ENCODE data around the gene ZC3H12D.
A peak's percentile ranks its signal among the peaks of the same experiment; 100 is the strongest.
"Not testable (repeated sequence)": the region's sequence is repeated elsewhere in the genome, so short reads cannot be mapped to it uniquely, and the experiment has no call there.

Gene ZC3H12D
- total RNA-seq, result 630 reads per million, percentile 98 among the genes with 10 or more reads in this experiment

GRCh38 chr6:149484733-149485700, at the start of gene ZC3H12D:
ZC3H12D (minus strand) TSS chr6:149485014; CDS start chr6:149474543, 10,471 bp downstream.
- peak; percentile 83 for DNase-seq

DNA sequence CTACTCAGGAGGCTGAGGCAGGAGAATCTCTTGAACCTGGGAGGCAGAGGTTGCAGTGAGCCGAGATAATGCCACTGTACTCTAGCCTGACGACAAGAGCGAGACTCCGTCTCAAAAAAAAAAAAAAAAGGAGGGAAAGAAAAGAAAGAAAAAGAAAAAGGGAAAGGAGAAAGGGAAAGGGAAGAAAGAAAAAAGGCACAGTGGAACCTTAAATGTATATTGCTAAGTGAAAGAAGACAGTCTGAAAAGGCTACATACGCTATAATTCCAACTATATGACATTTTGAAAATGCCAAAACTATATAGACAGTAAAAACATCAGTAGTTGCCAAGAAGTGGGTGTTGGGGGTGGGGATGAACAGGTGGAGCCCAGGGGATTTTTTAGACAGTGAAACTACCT, 44.8 kb upstream of the ZC3H12D start:
- DNase-seq, result no peak

GRCh38 chr6:149515494-149515893, 30.7 kb upstream of the ZC3H12D start:
- no peak for DNase-seq

GRCh38 chr6:149513915-149514314, 29.1 kb upstream of the ZC3H12D start:
- DNase-seq, result no peak

- DNase-seq, result no peak
These were observed 26.1 kb upstream of the ZC3H12D start for GRCh38 chr6:149510793-149511512.

DNA sequence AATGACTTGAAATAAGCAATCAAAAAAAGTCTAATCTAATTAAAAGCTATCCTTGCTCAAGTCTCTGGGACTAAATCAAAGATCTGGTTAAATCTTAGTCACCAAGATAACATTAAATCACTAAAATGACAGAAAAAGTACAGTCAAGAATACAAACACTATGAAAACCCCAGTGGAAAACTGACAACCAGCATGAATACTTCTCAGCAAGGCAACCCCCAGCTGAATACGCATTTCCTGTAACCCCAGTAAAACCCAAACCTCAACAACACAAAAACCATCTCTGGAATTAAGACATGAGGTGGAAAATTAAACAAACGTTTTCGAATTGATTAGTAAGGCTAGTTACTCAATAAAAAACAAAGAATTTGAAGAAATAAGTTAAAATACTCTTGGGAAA, 23.7 kb upstream of the ZC3H12D start:
- peak; percentile 54 for DNase-seq

GRCh38 chr6:149503872-149504271, 19.1 kb upstream of the ZC3H12D start:
- no peak for DNase-seq

GRCh38 chr6:149503276-149503675, 18.5 kb upstream of the ZC3H12D start:
- DNase-seq, result no peak

GRCh38 chr6:149501768-149502167, 17.0 kb upstream of the ZC3H12D start:
- no peak for DNase-seq

GRCh38 chr6:149501201-149501600, 16.4 kb upstream of the ZC3H12D start:
- no peak for DNase-seq

- no peak for DNase-seq
These were observed 15.3 kb upstream of the ZC3H12D start for GRCh38 chr6:149500096-149500495.

DNA sequence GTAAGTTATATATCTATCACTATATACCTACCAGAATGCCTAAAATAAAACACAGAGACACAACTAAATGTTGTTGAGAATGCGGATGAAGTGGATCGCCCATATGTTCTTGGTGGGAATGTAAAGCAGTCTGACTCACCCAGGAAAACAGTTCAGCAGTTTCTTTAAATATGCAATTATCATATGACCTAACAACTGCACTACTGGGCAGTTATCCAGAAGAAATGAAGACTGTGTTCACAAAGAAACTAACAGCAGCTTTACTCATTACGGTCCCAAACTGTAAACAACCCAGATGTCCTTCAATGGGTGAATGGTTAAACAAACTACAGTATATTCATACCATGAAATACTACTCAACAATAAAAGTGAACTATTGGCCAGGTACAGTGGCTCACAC, 14.3 kb upstream of the ZC3H12D start:
- no peak for DNase-seq

- DNase-seq, result no peak
These were observed 12.6 kb upstream of the ZC3H12D start for GRCh38 chr6:149497365-149497764.

GRCh38 chr6:149496597-149496996, 11.8 kb upstream of the ZC3H12D start:
- not testable (repeated sequence) for DNase-seq

GRCh38 chr6:149495349-149496016, 10.7 kb upstream of the ZC3H12D start:
- not testable (repeated sequence) for DNase-seq

DNA sequence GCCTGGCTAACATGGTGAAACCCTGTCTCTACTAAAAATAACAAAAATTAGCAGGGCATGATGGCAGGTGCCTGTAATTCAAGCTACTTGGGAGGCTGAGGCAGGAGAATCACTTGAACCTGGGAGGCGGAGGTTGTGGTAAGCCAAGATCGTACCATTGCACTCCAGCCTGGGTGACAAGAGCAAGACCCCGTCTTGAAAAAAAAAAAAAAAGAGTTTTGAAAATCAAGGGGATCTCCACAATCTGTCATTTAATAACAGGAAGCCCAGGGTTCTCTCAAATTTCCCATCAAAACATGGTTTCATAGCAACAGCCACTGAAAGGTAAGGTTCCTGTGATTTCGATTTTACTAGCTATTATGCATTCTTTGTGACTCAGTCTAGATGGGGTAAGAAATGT, 10.0 kb upstream of the ZC3H12D start:
- peak; percentile 51 for DNase-seq

DNA sequence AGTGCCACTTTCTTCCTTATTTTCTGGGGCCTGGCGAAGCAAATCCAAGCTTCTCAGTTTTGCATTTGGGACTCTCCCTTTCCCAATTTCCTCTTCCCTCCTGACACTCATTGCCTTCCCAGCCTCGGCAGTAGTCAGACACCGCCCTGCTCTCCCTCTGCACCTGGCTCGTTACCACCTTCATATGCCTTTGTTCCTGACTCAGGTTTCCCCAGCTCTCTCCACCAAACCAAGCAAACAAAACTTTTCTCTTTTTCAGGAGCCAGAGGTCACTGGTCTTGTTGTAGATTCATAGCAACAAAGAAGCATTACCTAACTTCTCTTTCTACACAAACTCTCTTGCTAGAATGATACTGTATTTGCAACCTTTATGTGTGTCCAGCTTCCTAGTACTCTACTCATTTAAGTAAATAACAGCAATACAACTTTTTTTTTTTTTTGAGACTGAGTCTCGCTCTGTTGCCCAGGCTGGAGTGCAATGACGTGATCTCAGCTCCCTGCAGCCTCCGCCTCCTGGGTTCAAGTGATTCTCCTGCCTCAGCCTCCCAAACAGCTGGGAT, 9.0 kb upstream of the ZC3H12D start:
- no peak for DNase-seq

DNA sequence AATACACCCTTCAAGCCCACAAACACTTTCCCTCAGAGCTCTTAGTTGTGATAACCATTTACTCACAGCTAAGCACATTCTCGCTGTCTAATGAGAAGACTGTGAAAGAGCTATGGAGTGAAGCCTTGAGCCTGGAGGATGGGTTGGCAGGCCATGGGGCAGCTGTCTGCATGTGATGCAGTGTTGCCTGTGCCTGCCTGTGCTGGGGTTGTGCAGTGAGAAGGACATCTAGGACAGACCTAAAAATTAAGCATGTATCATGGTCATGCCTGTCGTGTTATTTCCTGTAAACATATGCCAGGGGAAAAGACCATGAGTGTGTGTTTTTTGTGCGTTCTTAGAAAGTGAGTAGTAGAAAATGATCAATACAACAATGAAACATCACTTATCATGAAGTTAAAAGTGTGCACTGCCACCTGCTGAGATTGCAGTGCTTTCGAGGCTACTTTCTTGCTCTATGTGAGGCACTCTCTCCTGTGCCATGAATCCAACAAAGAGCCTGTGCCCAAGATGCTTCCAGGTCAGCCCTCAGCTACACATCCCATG, 8.1 kb upstream of the ZC3H12D start:
- no peak for DNase-seq

- DNase-seq, result no peak
These were observed 5.2 kb upstream of the ZC3H12D start for GRCh38 chr6:149489967-149490366.

DNA sequence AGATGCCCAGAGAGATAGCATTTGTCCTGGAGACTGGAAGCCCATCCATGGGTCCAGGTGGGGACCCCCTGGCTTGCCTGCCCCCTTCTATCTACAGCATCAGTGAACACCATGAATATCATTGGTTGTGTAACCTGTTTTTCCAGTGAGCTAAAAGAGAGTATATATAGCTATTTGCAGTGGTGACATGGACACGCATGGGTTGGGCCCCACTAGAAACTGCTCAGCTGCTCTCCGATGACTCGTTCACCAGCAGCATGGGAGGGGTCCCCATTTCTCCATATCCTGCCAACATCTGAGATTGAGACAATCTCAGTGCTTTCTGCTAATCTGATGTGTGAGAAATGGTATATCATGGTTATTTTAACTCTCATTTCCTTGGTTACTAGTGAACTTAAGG, 4.0 kb upstream of the ZC3H12D start:
- DNase-seq, result no peak

DNA sequence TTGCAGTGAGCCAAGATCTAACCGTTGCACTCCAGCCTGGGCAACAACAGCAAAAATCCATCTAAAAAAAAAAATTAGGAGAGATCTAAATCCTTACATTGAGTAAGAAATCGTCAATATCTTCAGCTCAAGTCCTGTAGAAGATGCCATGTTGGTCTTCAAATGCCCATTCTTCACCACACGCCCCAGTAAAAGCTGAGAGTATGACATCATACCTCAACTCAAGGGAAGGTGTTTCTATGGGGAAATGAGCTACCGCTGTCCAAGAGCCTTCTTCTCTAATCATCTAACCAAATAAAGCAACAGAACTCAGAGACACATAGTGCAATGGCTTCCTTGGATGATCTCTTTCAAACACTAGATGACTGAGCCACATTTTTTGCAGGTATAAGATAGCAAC, 2.5 kb upstream of the ZC3H12D start:
- DNase-seq, result no peak

GRCh38 chr6:149483849-149484655, 762 bp downstream of the ZC3H12D start:
- DNase-seq, result no peak
